Muscle of leg (tissue), 11 donors: Measurements from ENCODE around the gene MNX1. TPM values are rescaled to one million over a fixed set of nuclear protein-coding genes. Genes with fewer than 3 reads are reported as not detected.

Source experiments
- DNase-seq: peaks from one replicate; pipeline ENCODE4 v3.0.0; 2013
- H3K27ac ChIP-seq: one replicate; pipeline ENCODE4 v1.5.1; 2013; ENCODE audit warnings: mild to moderate bottlenecking, low read length, control low read depth
- H3K27me3 ChIP-seq: one replicate; pipeline ENCODE4 v1.6.1; 2013; ENCODE audit warnings: low read length; ENCODE audit not compliant: control insufficient read depth, insufficient read depth
- H3K36me3 ChIP-seq: one replicate; pipeline ENCODE4 v1.6.1; 2013; ENCODE audit warnings: low read length; ENCODE audit not compliant: control insufficient read depth, insufficient read depth
- H3K4me1 ChIP-seq: one replicate; pipeline ENCODE4 v1.6.1; 2013; ENCODE audit warnings: low read length; ENCODE audit not compliant: control insufficient read depth, insufficient read depth
- H3K4me3 ChIP-seq: one replicate; pipeline ENCODE4 v1.5.1; 2013; ENCODE audit warnings: low read length, control low read depth
- H3K9me3 ChIP-seq: replicated peaks from 2 replicates; pipeline ENCODE4 v1.6.1; 2013; ENCODE audit warnings: low read depth, low read length; ENCODE audit not compliant: control insufficient read depth
- WGBS: methylation state at CpG from one replicate; pipeline ENCODE4 v1.1.5; 2013; ENCODE audit warnings: missing lambda C conversion rate; ENCODE audit not compliant: insufficient coverage; 5-methylcytosine and 5-hydroxymethylcytosine counted together
- polyA plus RNA-seq, 8 donors: library from polyadenylated mRNA; unstranded; fragments of 120-200 nt; gene quantifications; one replicate each; pipeline versions ENCODE4 v1.2.1 to v1.2.3, GENCODE V29; 2013; ENCODE audit warnings: inconsistent platforms in 1 of 8, low replicate concordance in 1 of 8; ENCODE audit not compliant: insufficient read length in 8 of 8, insufficient read depth in 1 of 8
- total RNA-seq: library from RNA; stranded (reverse); fragments of 120-200 nt; gene quantifications from one replicate; pipeline ENCODE4 v1.2.4, GENCODE V29; 2013

Gene MNX1
- total and polyA plus RNA-seq, 9 donors, result 0.08 to 0.25 (median 0.16) TPM; not detected in 6

- peaks cover 9% of the 10 kb centered on the region for H3K4me1 ChIP-seq
- H3K36me3 ChIP-seq, result no peaks in the 10 kb centered on the region
- DNase-seq, result no peak
- 4% methylated on average over 13 of the region's 16 CpGs for WGBS
- peaks cover 96% of the 10 kb centered on the region for H3K27me3 ChIP-seq
- H3K27ac ChIP-seq, result no peak overlapping the region
- no peak overlapping the region for H3K4me3 ChIP-seq
- H3K9me3 ChIP-seq, result no peaks in the 10 kb centered on the region
These were observed 6.0 kb upstream of the MNX1 start for GRCh38 chr7:157016352-157017041.

- Histone ChIP-seq H3K4me3 (no peak overlapping the region), H3K27ac (no peak overlapping the region), H3K27me3 (peaks cover 98% of the 10 kb centered on the region), H3K9me3 (no peaks in the 10 kb centered on the region), H3K36me3 (no peaks in the 10 kb centered on the region), H3K4me1 (peaks cover 11% of the 10 kb centered on the region)
- 7% methylated on average over 4 of the region's 11 CpGs for WGBS
- no peak for DNase-seq
These were observed 5.5 kb upstream of the MNX1 start for GRCh38 chr7:157016024-157016351.

- Histone ChIP-seq H3K4me3 (no peak overlapping the region), H3K27ac (no peak overlapping the region), H3K27me3 (peaks cover 94% of the 10 kb centered on the region), H3K36me3 (no peaks in the 10 kb centered on the region), H3K9me3 (no peaks in the 10 kb centered on the region), H3K4me1 (peaks cover 10% of the 10 kb centered on the region)
- no peak for DNase-seq
- WGBS, result 12% methylated on average over 7 of the region's 12 CpGs
These were observed 4.4 kb upstream of the MNX1 start for GRCh38 chr7:157014635-157015555.

- Histone ChIP-seq H3K36me3 (no peaks in the 10 kb centered on the region), H3K4me3 (no peak overlapping the region), H3K27ac (no peak overlapping the region), H3K9me3 (no peaks in the 10 kb centered on the region), H3K27me3 (peaks cover 93% of the 10 kb centered on the region), H3K4me1 (peaks cover 15% of the 10 kb centered on the region)
- 14% methylated on average over 5 of the region's 13 CpGs for WGBS
- DNase-seq, result no peak
These were observed 3.4 kb upstream of the MNX1 start for GRCh38 chr7:157013602-157014549.

- Histone ChIP-seq H3K4me3 (no peak overlapping the region), H3K9me3 (no peaks in the 10 kb centered on the region), H3K4me1 (peaks cover 14% of the 10 kb centered on the region), H3K27me3 (peaks cover 93% of the 10 kb centered on the region), H3K27ac (no peak overlapping the region), H3K36me3 (no peaks in the 10 kb centered on the region)
- no peak for DNase-seq
These were observed 2.6 kb upstream of the MNX1 start for GRCh38 chr7:157013101-157013500.

GRCh38 chr7:157012113-157012547, 1.7 kb upstream of the MNX1 start:
- H3K4me1 ChIP-seq, result peaks cover 14% of the 10 kb centered on the region
- no peaks in the 10 kb centered on the region for H3K36me3 ChIP-seq
- peaks cover 93% of the 10 kb centered on the region for H3K27me3 ChIP-seq
- no peak overlapping the region for H3K4me3 ChIP-seq
- WGBS, result 0% methylated on average over 4 of the region's 10 CpGs
- DNase-seq, result no peak
- no peak overlapping the region for H3K27ac ChIP-seq
- H3K9me3 ChIP-seq, result no peaks in the 10 kb centered on the region

GRCh38 chr7:157011333-157012112, 1.1 kb upstream of the MNX1 start:
- under 1% methylated on average over 23 of the region's 37 CpGs for WGBS
- H3K4me3 ChIP-seq, result no peak overlapping the region
- H3K4me1 ChIP-seq, result peaks cover 14% of the 10 kb centered on the region

GRCh38 chr7:157009778-157010587, 480 bp downstream of the MNX1 start:
- WGBS, result under 1% methylated on average over 130 of the region's 130 CpGs
- Histone ChIP-seq H3K36me3 (no peaks in the 10 kb centered on the region), H3K27me3 (peaks cover 93% of the 10 kb centered on the region), H3K4me1 (peaks cover 14% of the 10 kb centered on the region), H3K4me3 (peak overlapping the region; percentile 39), H3K9me3 (no peaks in the 10 kb centered on the region), H3K27ac (no peak overlapping the region)
- DNase-seq, result no peak

More at GRCh38 chr7:157011333-157012112, 1.1 kb upstream of the MNX1 start:
- H3K27ac ChIP-seq, result no peak overlapping the region
- peaks cover 93% of the 10 kb centered on the region for H3K27me3 ChIP-seq
- no peaks in the 10 kb centered on the region for H3K9me3 ChIP-seq
- H3K36me3 ChIP-seq, result no peaks in the 10 kb centered on the region
- no peak for DNase-seq
